ENCODE results near the gene PIK3AP1. TPM values are rescaled to one million over a fixed set of nuclear protein-coding genes. Genes with fewer than 3 reads are reported as not detected.

PIK3AP1 gene
- total and polyA plus RNA-seq, 2 of the 13 experiments (the other 11 are each of a cell fraction or from before 2014, with no cell fraction given), result 3.6 to 13.8 TPM

GRCh38 chr10:96660297-96660696, 60.0 kb downstream of the PIK3AP1 start (continued):
- TF ChIP-seq ZNF329 (CRISPR knock-in tag; IDR thresholded peaks at IDR 0.05; ENCODE audit: low read depth), result no peak
- no peak for TF ChIP-seq SRSF4 (IDR thresholded peaks at IDR 0.05; ENCODE audit: low read depth, low read length, poor library complexity, severe bottlenecking)

- intact Hi-C loops (cut with micrococcal nuclease; ENCODE audit: unreplicated experiment) (no loop called here), in situ Hi-C loops (cut with HindIII; ENCODE audit: extremely low pct_ligation_motif_present, low pct_unique_long_range_greater_than_20kb) (no loop called here)
- peak overlapping the region; percentile 32 for H3K27ac ChIP-seq (ENCODE audit: extremely low read length, insufficient read depth, low read length)
- no peak overlapping the region for H3K9ac ChIP-seq (ENCODE audit: insufficient read depth, low read depth, low read length)
- peaks cover 47% of the 10 kb centered on the region for H3K4me1 ChIP-seq (ENCODE audit: insufficient read depth, low read length)
- WGBS (ENCODE audit: low lambda C conversion rate), result 67% methylated on average over 3 of the region's 3 CpGs
- no peaks in the 10 kb centered on the region for H3K36me3 ChIP-seq (replicated peaks in 1 of 2; ENCODE audit: control insufficient read depth in 1 of 2, insufficient read depth in 2 of 2, low read length in 2 of 2)
- ATAC-seq (peak; percentile 56), FAIRE-seq (no peak), DNase-seq (ENCODE audit: low spot score) (no peak)
- no peak overlapping the region for H2AFZ ChIP-seq (ENCODE audit: low read length)
- no peak overlapping the region for H3K4me3 ChIP-seq (replicated peaks in 1 of 3; ENCODE audit: insufficient read depth in 1 of 3, low read depth in 2 of 3, low read length in 3 of 3)
- no peaks in the 10 kb centered on the region for H4K20me1 ChIP-seq (ENCODE audit: insufficient read depth, low read length)
- ChIA-PET POLR2A (interaction anchor here (1.0 to 1.5 kb wide), 2 partner anchors 11 to 15 kb away, joined by 3 to 6 read pairs; no protein-coding TSS in a partner anchor), CTCF (ENCODE audit: low intra/inter-chr PET ratio, low total read pairs) (no interaction called here)
- peak overlapping the region; percentile 63 for H3K4me2 ChIP-seq (ENCODE audit: low read depth, low read length)
- no TSS peak for BruUV-seq (replicated peaks)
- no peaks in the 10 kb centered on the region for H3K79me2 ChIP-seq (ENCODE audit: insufficient read depth, low read length)
- H3K27me3 ChIP-seq (ENCODE audit: control insufficient read depth in 1 of 2, insufficient read depth in 2 of 2, low read length in 2 of 2), result no peaks in the 10 kb centered on the region
- no peaks in the 10 kb centered on the region for H3K9me3 ChIP-seq (ENCODE audit: low read length)
- TF ChIP-seq MAFK (conservative IDR thresholded peaks at IDR 0.05 in 1 of 2, IDR thresholded peaks at IDR 0.05 in 1 of 2; ENCODE audit: low read length in 2 of 2), result no peak
- TF ChIP-seq PATZ1 (CRISPR knock-in tag; IDR thresholded peaks at IDR 0.05), result no peak
- no peak for TF ChIP-seq NFAT5 (CRISPR knock-in tag; IDR thresholded peaks at IDR 0.05)
- no peak for TF ChIP-seq NAIF1 (CRISPR knock-in tag; IDR thresholded peaks at IDR 0.05; ENCODE audit: borderline replicate concordance)
- no peak for TF ChIP-seq ZNF253 (CRISPR knock-in tag; IDR thresholded peaks at IDR 0.05; ENCODE audit: borderline replicate concordance)
- TF ChIP-seq ZNF207 (IDR thresholded peaks at IDR 0.05; ENCODE audit: borderline replicate concordance), result no peak
- TF ChIP-seq ZFP82 (CRISPR knock-in tag; IDR thresholded peaks at IDR 0.05; ENCODE audit: borderline replicate concordance), result no peak
- no peak for TF ChIP-seq ZNF234 (CRISPR knock-in tag; conservative IDR thresholded peaks at IDR 0.05)
- TF ChIP-seq ZNF558 (CRISPR knock-in tag; IDR thresholded peaks at IDR 0.05; ENCODE audit: borderline replicate concordance), result no peak
- TF ChIP-seq ZNF598 (CRISPR knock-in tag; IDR thresholded peaks at IDR 0.05; ENCODE audit: borderline replicate concordance), result no peak
- TF ChIP-seq ZNF180 (CRISPR knock-in tag; IDR thresholded peaks at IDR 0.05; ENCODE audit: borderline replicate concordance, low read depth), result no peak
- TF ChIP-seq MYNN (CRISPR knock-in tag; IDR thresholded peaks at IDR 0.05; ENCODE audit: low read depth), result no peak
- TF ChIP-seq JARID2 (CRISPR knock-in tag; IDR thresholded peaks at IDR 0.05; ENCODE audit: insufficient replicate concordance), result no peak
- no peak for TF ChIP-seq ZNF569 (CRISPR knock-in tag; IDR thresholded peaks at IDR 0.05; ENCODE audit: borderline replicate concordance)
- no peak for TF ChIP-seq TMF1 (CRISPR knock-in tag; IDR thresholded peaks at IDR 0.05; ENCODE audit: low read depth)
Observed at GRCh38 chr10:96658844-96659243, 61.5 kb downstream of the PIK3AP1 start.
